Measurements from ENCODE around the gene PDK4.

Gene PDK4

GRCh38 chr7:95581467-95581866, 14.8 kb downstream of the PDK4 start:
- TF ChIP-seq, protein P1, sequence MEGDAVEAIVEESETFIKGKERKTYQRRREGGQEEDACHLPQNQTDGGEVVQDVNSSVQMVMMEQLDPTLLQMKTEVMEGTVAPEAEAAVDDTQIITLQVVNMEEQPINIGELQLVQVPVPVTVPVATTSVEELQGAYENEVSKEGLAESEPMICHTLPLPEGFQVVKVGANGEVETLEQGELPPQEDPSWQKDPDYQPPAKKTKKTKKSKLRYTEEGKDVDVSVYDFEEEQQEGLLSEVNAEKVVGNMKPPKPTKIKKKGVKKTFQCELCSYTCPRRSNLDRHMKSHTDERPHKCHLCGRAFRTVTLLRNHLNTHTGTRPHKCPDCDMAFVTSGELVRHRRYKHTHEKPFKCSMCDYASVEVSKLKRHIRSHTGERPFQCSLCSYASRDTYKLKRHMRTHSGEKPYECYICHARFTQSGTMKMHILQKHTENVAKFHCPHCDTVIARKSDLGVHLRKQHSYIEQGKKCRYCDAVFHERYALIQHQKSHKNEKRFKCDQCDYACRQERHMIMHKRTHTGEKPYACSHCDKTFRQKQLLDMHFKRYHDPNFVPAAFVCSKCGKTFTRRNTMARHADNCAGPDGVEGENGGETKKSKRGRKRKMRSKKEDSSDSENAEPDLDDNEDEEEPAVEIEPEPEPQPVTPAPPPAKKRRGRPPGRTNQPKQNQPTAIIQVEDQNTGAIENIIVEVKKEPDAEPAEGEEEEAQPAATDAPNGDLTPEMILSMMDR (IDR thresholded peaks at IDR 0.05) = no peak

DNA sequence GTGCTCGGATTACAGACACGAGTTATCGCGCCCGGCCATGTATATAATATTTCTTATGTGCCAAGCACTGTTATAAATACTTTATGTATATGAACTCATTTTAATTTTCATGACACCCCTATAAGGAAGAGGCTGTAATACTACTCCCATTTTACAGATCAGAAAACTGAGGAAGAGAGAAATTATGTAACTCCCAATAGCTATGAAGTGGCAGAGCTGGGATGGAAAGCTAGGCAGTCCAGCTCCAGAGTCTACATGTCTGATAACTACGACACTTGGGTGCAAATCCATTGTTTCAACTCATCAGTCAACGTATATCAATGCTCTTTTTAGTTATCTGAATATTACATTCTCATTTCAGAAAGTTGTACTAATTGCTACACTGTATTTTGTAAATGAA, 17.0 kb downstream of the PDK4 start:
- TF ChIP-seq, protein P1 (IDR thresholded peaks at IDR 0.05) = no peak

DNA sequence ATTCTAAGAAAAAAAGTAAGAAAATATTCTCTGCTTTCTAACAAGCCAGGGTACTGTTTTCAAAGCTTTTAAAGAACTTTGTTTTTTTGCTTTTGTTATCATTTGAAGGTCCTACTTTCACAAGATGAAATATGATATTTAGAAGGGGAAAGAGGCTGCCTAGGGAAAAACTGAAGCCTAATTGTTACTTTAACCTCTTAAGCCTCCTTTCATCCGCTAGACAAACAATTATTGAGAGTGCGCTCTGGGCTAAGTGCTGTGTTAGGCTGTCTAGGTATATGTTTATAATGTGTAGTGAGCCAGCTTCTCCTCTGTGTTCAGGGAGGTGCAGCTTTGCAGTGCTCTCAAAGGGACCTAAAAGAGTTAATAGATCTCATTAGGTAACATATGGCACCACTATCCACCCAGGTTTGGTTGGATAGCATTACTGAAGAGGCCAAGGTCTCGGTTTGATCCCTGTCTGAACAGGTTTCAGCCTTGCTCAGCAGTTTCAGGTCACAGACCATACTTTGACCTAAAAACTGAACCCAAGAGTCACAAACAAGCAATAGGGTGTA, 17.9 kb downstream of the PDK4 start:
- TF ChIP-seq, protein P1 (IDR thresholded peaks at IDR 0.05) = no peak

- TF ChIP-seq, protein P1 (IDR thresholded peaks at IDR 0.05) = no peak
Measured at GRCh38 chr7:95577137-95577536, 19.2 kb downstream of the PDK4 start.

DNA sequence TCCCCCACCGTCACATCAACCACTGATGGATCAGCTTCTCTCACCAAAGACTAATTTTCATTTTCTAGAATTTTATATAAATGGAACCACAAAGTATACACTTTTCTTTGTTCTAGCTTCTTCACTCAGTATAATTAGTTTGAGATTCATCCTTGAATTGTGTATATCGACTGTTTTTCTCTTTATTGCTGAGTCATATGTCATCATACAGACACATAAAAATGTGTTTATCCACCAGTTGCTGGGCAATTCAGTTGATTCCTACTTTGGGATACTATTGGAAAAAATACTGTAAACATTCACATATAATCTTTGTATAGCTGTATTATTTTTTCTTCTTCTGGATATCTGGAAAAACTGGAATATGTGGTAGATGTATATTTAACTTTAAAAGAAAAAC, 26.6 kb downstream of the PDK4 start:
- TF ChIP-seq, protein P1 (IDR thresholded peaks at IDR 0.05) = no peak

DNA sequence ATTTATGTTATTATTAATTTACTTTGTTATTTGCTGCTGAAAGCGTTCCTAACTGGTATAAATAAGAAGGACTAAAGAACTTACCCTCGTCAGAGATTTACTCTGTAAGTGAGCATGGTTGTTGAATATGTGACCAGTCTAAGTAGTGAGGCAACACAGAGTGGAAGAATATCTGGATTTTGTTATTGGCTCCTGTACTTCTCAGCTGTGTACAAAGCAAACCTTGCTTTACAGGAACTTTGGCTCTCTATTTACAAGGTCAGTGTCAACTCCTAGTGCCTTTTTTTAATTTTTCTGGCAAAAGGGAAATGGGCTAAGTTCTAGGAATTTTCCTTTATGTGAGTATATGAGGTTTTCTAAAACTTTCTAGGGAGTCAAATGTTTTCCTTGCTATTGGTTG, 35.6 kb downstream of the PDK4 start:
- TF ChIP-seq, protein P1 (IDR thresholded peaks at IDR 0.05) = no peak

DNA sequence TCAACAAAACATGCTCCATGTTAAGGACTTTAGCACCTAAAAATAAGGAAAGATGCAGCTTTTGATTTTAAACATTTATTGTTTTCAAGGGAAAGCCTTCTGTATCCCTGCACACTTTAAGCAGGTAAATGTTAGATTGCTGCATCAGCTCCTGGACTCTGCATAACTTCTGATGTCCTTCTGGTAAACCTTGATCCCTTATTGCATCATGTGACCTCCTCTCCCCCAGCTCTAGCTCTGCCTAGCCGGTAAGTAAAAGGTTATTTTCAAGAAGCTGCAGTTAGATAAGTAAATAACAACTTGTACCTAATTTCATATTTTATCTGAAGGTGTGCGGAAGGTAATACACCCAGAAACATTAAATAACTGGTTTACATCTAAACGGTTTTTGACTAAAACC, 37.5 kb downstream of the PDK4 start:
- TF ChIP-seq, protein P1 (IDR thresholded peaks at IDR 0.05) = no peak

- TF ChIP-seq, protein P1 (IDR thresholded peaks at IDR 0.05) = no peak
Measured at GRCh38 chr7:95556777-95557176, 39.5 kb downstream of the PDK4 start.
